Rectal smooth muscle tissue (tissue), 1 donor: ENCODE data around the gene COX14.
"Not testable (repeated sequence)": the region's sequence is repeated elsewhere in the genome, so short reads cannot be mapped to it uniquely, and the experiment has no call there.

ENCODE experiments used
- H3K27ac ChIP-seq: one replicate; pipeline ENCODE4 v1.7.0; 2013; ENCODE audit warnings: low read depth, low read length, inconsistent platforms
- H3K27me3 ChIP-seq: one replicate; pipeline ENCODE4 v1.7.0; 2013; ENCODE audit warnings: low read length; ENCODE audit not compliant: control insufficient read depth, insufficient read depth
- H3K36me3 ChIP-seq: one replicate; pipeline ENCODE4 v1.7.0; 2013; ENCODE audit warnings: low read length; ENCODE audit not compliant: control insufficient read depth, insufficient read depth
- H3K4me1 ChIP-seq: one replicate; pipeline ENCODE4 v1.7.0; 2013; ENCODE audit warnings: low read length; ENCODE audit not compliant: control insufficient read depth, insufficient read depth
- H3K4me3 ChIP-seq: one replicate; pipeline ENCODE4 v1.7.0; 2013; ENCODE audit warnings: low read length
- H3K9ac ChIP-seq: one replicate; pipeline ENCODE4 v1.7.0; 2013; ENCODE audit warnings: low read length

COX14 gene

DNA sequence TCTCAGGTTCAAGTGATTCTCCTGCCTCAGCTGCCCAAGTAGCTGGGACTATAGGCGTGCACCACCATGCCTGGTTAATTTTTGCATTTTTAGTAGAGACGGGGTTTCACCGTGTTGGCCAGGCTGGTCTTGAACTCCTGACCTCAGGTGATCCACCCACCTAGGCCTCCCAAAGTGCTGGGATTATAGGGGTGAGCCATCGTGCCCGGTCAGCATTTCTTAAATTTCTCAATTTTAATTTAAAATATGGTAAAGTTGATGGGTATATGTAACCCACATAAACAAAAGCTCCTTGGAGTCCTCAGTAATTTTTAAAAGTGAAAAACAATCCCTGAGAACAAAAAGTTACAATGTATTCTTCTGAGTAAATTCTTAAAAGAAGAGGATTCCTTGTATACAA lies 42.9 kb downstream of the COX14 start:
- H3K36me3 ChIP-seq, H3K4me1 ChIP-seq, H3K4me3 ChIP-seq, H3K27ac ChIP-seq, H3K27me3 ChIP-seq, H3K9ac ChIP-seq: not testable (repeated sequence)

DNA sequence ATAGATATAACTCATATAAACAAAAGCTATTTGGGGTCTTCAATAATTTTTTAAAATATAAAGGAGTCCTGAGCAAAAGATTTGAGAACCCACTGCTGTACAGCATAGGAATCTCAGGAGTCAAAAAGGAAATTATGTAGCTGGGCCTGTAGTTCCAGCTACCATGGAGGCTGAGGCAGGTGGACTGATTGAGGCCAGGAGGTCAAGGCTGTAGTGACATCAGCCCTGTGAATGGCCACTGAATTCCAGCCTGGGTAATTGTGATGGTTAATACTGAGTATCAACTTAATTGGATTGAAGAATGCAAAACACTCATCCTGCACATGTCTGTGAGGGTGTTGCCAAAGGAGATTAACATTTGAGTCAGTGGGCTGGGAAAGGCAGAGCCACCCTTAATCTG lies 44.6 kb downstream of the COX14 start:
- H3K36me3 ChIP-seq = no peaks in the 10 kb centered on the region
- H3K4me3 ChIP-seq = no peak overlapping the region
- H3K27ac ChIP-seq = no peak overlapping the region
- H3K9ac ChIP-seq = no peak overlapping the region
- no peaks in the 10 kb centered on the region for H3K4me1 ChIP-seq
- no peaks in the 10 kb centered on the region for H3K27me3 ChIP-seq

DNA sequence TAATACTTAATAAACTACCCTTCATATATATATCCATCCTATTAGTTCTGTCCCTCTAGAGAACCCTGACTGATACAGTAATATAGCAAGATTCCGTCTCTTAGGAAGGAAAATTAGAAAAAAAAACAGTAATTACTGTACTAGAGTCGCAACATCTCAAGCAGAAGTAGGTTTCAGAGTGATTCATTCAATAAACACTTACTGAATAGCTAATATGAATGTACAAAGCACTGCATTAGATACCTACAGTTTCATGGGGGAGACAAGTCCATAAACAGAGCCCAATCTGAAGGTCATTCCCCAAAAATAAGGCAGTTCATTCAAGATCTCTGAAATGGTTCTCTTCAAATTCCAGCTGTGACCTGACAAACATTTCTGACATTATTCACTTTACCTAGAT lies 45.2 kb downstream of the COX14 start:
- no peaks in the 10 kb centered on the region for H3K27me3 ChIP-seq
- H3K36me3 ChIP-seq = no peaks in the 10 kb centered on the region
- no peak overlapping the region for H3K27ac ChIP-seq
- H3K4me1 ChIP-seq = no peaks in the 10 kb centered on the region
- no peak overlapping the region for H3K4me3 ChIP-seq
- H3K9ac ChIP-seq = no peak overlapping the region

DNA sequence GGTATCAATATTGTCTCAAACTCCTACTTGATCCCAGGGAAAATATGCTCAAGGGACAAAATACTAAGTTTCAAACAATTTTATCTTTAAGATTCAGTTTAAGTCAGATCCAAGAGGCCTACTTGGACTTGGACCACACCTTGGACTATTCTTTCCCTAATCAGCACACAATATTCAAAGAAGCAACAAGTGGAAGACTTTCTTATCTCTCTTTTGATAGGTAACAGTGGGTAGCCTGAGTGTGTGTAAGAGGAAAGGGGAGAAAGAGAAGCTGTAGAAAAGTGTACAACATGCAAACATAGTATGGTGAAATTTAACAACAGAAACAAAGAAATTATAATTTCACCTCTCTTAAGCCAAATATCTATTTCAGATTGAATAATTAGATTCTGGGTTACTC lies 48.6 kb downstream of the COX14 start:
- Histone ChIP-seq H3K27me3 (no peaks in the 10 kb centered on the region), H3K9ac (no peak overlapping the region), H3K27ac (no peak overlapping the region), H3K36me3 (no peaks in the 10 kb centered on the region), H3K4me1 (no peaks in the 10 kb centered on the region), H3K4me3 (no peak overlapping the region)

DNA sequence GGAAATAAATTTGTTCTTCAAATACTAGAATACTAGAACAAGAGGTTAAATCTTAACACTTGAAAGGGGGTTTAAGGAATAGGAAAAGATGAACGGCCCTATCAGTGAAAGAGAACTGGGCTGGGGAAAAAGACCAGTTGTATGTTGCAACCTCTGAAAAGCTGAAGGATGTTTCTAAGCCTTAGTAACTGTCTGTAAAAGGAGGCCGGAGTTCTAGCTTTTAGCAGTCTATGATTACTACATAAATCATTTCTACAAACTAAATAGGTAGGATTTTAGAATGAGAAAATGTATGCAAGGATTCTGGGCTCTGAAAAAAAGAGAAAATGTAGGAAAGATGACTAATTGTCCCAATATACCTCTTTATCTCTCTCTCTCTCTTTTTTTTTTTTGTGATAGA lies 50.2 kb downstream of the COX14 start:
- Histone ChIP-seq H3K9ac (no peak overlapping the region), H3K36me3 (no peaks in the 10 kb centered on the region), H3K4me1 (no peaks in the 10 kb centered on the region), H3K27ac (no peak overlapping the region), H3K4me3 (no peak overlapping the region), H3K27me3 (no peaks in the 10 kb centered on the region)

DNA sequence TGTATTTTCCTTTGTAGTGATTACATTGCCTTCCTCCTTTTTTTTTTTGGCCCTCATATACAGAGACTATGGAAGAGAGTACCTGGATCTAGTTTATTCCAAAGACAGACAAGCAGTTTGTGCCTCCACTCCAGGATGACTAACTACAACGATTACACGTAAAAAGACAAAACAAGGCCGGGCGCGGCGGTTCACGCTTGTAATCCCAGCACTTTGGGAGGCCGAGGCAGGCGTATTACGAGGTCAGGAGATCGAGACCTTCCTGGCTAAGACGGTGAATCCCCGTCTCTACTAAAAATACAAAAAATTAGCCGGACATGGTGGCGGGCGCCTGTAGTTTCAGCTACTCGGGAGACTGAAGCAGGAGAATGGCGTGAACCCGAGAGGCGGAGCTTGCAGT lies 52.9 kb downstream of the COX14 start:
- no peaks in the 10 kb centered on the region for H3K36me3 ChIP-seq
- H3K4me3 ChIP-seq = no peak overlapping the region
- H3K27ac ChIP-seq = no peak overlapping the region
- H3K9ac ChIP-seq = no peak overlapping the region
- no peaks in the 10 kb centered on the region for H3K4me1 ChIP-seq
- no peaks in the 10 kb centered on the region for H3K27me3 ChIP-seq

DNA sequence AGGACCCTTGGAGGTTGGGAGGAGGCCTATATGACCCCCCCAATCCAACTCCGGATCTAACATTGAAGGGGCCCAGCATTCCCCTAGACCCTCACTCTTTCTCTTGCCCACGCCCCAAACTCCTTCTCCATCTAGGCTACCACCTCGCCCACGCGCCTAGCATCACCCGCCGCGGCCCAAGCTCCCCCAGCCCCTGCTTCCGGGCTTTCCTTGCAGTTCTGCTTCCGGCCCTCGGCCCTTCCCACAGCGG lies 54.7 kb downstream of the COX14 start:
- H3K27ac ChIP-seq = peak overlapping the region; percentile 90
- no peaks in the 10 kb centered on the region for H3K36me3 ChIP-seq
- H3K9ac ChIP-seq = peak overlapping the region; percentile 43
- no peaks in the 10 kb centered on the region for H3K4me1 ChIP-seq
- peak overlapping the region; percentile 79 for H3K4me3 ChIP-seq
- no peaks in the 10 kb centered on the region for H3K27me3 ChIP-seq

DNA sequence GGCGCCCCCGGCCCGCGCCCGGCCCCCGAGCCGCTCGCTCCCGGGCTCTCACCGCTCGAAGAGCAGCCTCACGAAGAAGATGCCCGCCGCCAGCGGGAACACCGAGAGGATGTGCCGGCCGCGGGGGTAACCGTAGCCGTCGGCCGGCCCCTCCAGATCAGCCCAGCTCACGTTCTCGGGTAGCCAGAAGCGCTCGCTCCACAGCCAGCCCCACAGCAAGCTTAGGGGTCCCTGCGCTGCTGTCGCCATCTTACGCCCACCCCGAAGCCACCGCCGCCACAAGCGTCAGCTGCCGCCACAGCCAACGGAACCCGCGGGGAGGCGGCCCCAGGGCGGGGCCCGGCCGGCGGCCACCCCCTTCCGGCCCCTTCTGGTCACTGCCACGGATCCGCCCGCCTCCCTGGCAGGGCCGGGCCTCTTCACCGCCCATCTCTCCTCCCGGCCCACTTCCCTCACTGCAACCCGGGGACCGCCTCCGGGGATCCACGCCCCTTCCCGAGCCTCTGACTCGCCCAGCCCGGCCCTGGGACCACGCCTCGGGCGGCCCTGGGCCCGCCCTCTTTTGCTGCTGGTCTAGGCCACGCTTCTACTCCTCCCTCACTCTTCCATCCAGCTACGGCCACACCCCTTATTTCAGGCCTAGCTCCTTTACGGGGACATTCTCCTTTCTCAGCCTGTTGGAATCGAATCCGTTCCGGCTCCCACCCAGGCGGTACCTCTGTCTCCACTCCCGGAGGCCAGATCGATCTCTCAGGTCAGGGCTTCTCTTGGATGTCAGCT lies 55.2 kb downstream of the COX14 start, which contains the start of gene CERS5:
Gene CERS5, minus strand, starts transcription at position 321 of the 780 bp plus-strand sequence. Its CDS starts 72 bp downstream, at position 249.
- peak within 1 kb of the TSS; percentile 79 for H3K4me3 ChIP-seq
- no peaks in the 10 kb centered on the region for H3K4me1 ChIP-seq
- H3K27me3 ChIP-seq = no peaks in the 10 kb centered on the region
- H3K36me3 ChIP-seq = no peaks in the 10 kb centered on the region
- peak within 1 kb of the TSS; percentile 83 for H3K9ac ChIP-seq
- H3K27ac ChIP-seq = peak within 1 kb of the TSS; percentile 96
